GM19467 (cell line): ENCODE results near the gene PGLYRP1.

Experiments
- ATAC-seq: cut with Tn5 transposase; IDR thresholded peaks from one replicate; pipeline ENCODE4 v1.9.1; 2021; ENCODE audit warnings: mild to moderate bottlenecking, moderate library complexity; ENCODE audit not compliant: unreplicated experiment

Gene PGLYRP1

DNA sequence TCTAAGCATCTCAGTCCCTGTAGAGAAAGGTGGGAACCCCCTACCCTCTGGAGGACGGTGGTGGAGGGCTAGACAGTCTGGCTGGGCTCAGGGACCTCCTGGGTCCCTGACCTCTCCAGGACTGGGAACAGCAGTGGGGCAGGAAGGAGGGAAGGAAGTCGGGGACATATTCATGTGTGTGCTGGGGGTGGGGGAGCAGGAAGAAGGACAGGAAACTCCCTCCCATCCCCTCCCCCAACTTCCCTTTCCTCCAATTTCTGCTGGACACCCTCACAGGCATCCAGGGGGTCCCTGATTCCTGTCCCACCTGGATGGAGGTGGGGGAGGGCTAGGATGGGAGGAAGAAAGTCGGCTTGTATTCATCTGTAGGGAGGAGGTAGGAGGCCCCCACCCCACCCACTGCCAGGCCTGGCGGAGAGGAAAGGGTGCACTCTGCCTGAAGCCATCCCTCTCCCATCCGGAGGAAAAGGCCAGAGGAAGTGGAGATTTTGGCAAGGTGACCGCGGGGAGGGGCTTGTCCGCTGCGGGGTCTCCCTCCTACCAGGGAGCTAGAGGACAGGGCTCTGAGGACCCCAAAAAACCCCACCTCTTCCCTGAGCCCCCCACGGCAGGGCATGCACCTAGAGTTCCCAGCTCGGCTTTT lies 51.5 kb downstream of the PGLYRP1 start:
- no peak for ATAC-seq

- no peak for ATAC-seq
Measured at GRCh38 chr19:45969676-45970075, 53.2 kb downstream of the PGLYRP1 start.
